ENCODE results near the gene PES1. TPM values are rescaled to one million over a fixed set of nuclear protein-coding genes. Genes with fewer than 3 reads are reported as not detected.
"Not testable (repeated sequence)": the region's sequence is repeated elsewhere in the genome, so short reads cannot be mapped to it uniquely, and the experiment has no call there.

The PES1 gene
- total RNA-seq, 2 donors from 2014 or later: 75.7 to 90.4 TPM

GRCh38 chr22:30552719-30553118, 39.0 kb downstream of the PES1 start:
- Mint-ChIP-seq H3K4me3 (no peak overlapping the region), H3K27ac (no peak overlapping the region), H3K9me3 (no peaks in the 10 kb centered on the region), H3K36me3 (ENCODE audit: insufficient read depth in 2 of 2) (no peaks in the 10 kb centered on the region), H3K27me3 (ENCODE audit: low read depth) (no peaks in the 10 kb centered on the region), H3K4me1 (ENCODE audit: low read depth) (no peaks in the 10 kb centered on the region)
- ATAC-seq (replicated peaks in 1 of 2): no peak
- no peak for DNase-seq

DNA sequence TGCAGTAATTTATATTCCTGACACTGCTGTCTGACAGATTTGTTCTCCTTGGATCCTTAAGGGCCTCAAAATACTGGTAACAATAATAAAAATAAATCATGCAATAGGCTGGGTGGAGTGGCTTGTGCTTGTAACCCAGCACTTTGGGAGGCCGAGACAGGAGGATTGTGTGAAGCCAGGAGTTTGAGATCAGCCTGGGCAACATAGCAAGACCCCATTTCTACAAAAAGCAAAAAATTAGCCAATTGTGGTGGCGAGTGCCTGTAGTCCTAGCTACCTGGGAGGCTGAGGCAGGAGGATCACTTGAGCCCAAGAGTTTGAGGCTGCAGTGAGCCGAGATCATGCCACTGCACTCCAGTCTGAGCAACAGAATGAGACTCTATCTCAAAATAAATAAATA, 39.9 kb downstream of the PES1 start:
- H3K4me1 Mint-ChIP-seq (ENCODE audit: low read depth); DNase-seq; H3K9me3 Mint-ChIP-seq; H3K4me3 Mint-ChIP-seq; H3K36me3 Mint-ChIP-seq (ENCODE audit: insufficient read depth in 2 of 2); H3K27me3 Mint-ChIP-seq (ENCODE audit: low read depth); H3K27ac Mint-ChIP-seq; ATAC-seq (replicated peaks in 1 of 2): not testable (repeated sequence)

GRCh38 chr22:30547188-30547587, 44.5 kb downstream of the PES1 start:
- no peaks in the 10 kb centered on the region for H3K36me3 Mint-ChIP-seq (ENCODE audit: insufficient read depth in 2 of 2)
- no peak for ATAC-seq (replicated peaks in 1 of 2)
- no peaks in the 10 kb centered on the region for H3K9me3 Mint-ChIP-seq
- no peak for DNase-seq
- no peak overlapping the region for H3K4me3 Mint-ChIP-seq
- peaks cover 21% of the 10 kb centered on the region for H3K27me3 Mint-ChIP-seq (ENCODE audit: low read depth)
- H3K4me1 Mint-ChIP-seq (ENCODE audit: low read depth): no peaks in the 10 kb centered on the region
- no peak overlapping the region for H3K27ac Mint-ChIP-seq

GRCh38 chr22:30546616-30547015, 45.1 kb downstream of the PES1 start, which contains the start of gene SEC14L6:
TSS of gene SEC14L6 (minus strand) at chr22:30546741. CDS start at chr22:30546682, 59 bp downstream.
- Mint-ChIP-seq H3K4me3 (no peak within 1 kb of the TSS), H3K27me3 (ENCODE audit: low read depth) (peaks cover 21% of the 10 kb centered on the region), H3K4me1 (ENCODE audit: low read depth) (no peaks in the 10 kb centered on the region), H3K36me3 (ENCODE audit: insufficient read depth in 2 of 2) (no peaks in the 10 kb centered on the region), H3K9me3 (no peaks in the 10 kb centered on the region), H3K27ac (no peak within 1 kb of the TSS)
- no peak for ATAC-seq (replicated peaks in 1 of 2)
- no peak for DNase-seq

- H3K4me3 Mint-ChIP-seq: no peak overlapping the region
- H3K27me3 Mint-ChIP-seq (ENCODE audit: low read depth): peaks cover 34% of the 10 kb centered on the region
- DNase-seq (no peak), ATAC-seq (replicated peaks in 1 of 2) (no peak)
- no peaks in the 10 kb centered on the region for H3K9me3 Mint-ChIP-seq
- no peak overlapping the region for H3K27ac Mint-ChIP-seq
- no peaks in the 10 kb centered on the region for H3K36me3 Mint-ChIP-seq (ENCODE audit: insufficient read depth in 2 of 2)
- no peaks in the 10 kb centered on the region for H3K4me1 Mint-ChIP-seq (ENCODE audit: low read depth)
Measured at GRCh38 chr22:30542811-30543188, 48.9 kb downstream of the PES1 start.

- ATAC-seq (replicated peaks in 1 of 2): peak in 1 of 2 donors; percentile 19
- H3K36me3 Mint-ChIP-seq (ENCODE audit: insufficient read depth in 2 of 2): no peaks in the 10 kb centered on the region
- no peaks in the 10 kb centered on the region for H3K9me3 Mint-ChIP-seq
- H3K27me3 Mint-ChIP-seq (ENCODE audit: low read depth): peaks cover 34% of the 10 kb centered on the region
- H3K4me3 Mint-ChIP-seq: no peak overlapping the region
- no peaks in the 10 kb centered on the region for H3K4me1 Mint-ChIP-seq (ENCODE audit: low read depth)
- H3K27ac Mint-ChIP-seq: no peak overlapping the region
- DNase-seq: no peak
Measured at GRCh38 chr22:30541961-30542810, 49.5 kb downstream of the PES1 start.

DNA sequence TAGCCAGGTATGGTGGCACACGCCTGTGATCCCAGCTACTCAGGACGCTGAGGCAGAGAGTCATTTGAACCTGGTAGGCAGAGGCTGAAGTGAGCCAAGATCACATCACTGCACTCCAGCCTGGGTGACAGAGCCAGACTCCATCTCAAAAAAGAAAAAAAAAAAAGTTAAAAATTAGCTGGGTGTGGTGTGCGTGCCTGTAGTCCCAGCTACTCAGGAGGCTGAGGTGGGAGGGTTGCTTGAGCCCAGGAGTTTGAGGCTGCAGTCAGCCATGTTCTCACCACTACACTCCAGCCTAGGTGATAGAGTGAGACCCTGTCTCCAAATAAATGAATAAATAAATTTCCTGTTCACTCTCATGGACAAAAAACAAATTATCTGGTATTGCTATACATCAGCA, 50.2 kb downstream of the PES1 start:
- not testable (repeated sequence) for ATAC-seq (replicated peaks in 1 of 2); H3K36me3 Mint-ChIP-seq (ENCODE audit: insufficient read depth in 2 of 2); H3K27ac Mint-ChIP-seq; DNase-seq; H3K4me1 Mint-ChIP-seq (ENCODE audit: low read depth); H3K4me3 Mint-ChIP-seq; H3K9me3 Mint-ChIP-seq
- peaks cover 34% of the 10 kb centered on the region for H3K27me3 Mint-ChIP-seq (ENCODE audit: low read depth)

DNA sequence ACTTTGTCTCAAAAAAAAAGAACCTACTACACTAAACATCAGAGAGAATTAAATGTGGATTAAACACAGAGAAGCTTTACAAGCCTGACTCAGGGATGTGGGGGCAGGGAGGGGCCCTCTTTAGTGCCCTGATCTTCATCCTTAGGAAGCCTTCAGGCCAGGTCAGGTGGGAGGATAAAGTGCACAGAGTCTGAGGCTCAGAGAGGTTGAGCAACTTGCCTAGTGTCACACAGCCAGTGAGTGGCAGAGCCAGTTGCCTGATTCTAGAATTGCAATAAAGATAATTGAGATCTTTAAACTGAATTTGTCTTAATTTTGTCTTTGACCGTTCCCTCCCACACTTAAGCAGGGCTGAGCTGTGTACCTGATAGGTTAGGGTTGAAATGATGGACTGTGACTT, 52.3 kb downstream of the PES1 start:
- H3K4me3 Mint-ChIP-seq: no peak overlapping the region
- H3K36me3 Mint-ChIP-seq (ENCODE audit: insufficient read depth in 2 of 2): no peaks in the 10 kb centered on the region
- ATAC-seq (replicated peaks in 1 of 2) (no peak), DNase-seq (no peak)
- H3K4me1 Mint-ChIP-seq (ENCODE audit: low read depth): no peaks in the 10 kb centered on the region
- H3K27me3 Mint-ChIP-seq (ENCODE audit: low read depth): peaks cover 26% of the 10 kb centered on the region
- H3K27ac Mint-ChIP-seq: no peak overlapping the region
- no peaks in the 10 kb centered on the region for H3K9me3 Mint-ChIP-seq

DNA sequence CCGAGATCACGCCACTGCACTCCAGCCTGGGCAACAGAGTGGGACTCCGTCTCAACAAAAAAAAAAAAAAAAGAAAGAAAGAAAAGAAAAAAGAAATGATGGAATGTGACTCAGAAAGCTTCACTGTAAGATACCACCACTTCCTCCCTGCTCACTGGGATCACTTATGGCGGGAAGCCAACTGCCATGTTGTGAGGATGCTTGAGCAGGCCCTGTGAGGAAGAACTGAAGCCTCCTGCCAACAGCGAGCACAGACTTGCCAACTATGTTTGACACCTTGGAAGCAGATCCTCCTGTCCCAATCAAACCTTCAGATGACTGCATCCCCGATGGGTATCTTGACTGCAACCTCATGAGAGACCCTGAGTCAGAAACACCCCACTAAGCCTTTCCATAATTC, 53.4 kb downstream of the PES1 start:
- no peak overlapping the region for H3K4me3 Mint-ChIP-seq
- no peak for ATAC-seq (replicated peaks in 1 of 2)
- H3K27me3 Mint-ChIP-seq (ENCODE audit: low read depth): peaks cover 20% of the 10 kb centered on the region
- H3K36me3 Mint-ChIP-seq (ENCODE audit: insufficient read depth in 2 of 2): no peaks in the 10 kb centered on the region
- H3K27ac Mint-ChIP-seq: no peak overlapping the region
- no peak for DNase-seq
- no peaks in the 10 kb centered on the region for H3K9me3 Mint-ChIP-seq
- H3K4me1 Mint-ChIP-seq (ENCODE audit: low read depth): no peaks in the 10 kb centered on the region

DNA sequence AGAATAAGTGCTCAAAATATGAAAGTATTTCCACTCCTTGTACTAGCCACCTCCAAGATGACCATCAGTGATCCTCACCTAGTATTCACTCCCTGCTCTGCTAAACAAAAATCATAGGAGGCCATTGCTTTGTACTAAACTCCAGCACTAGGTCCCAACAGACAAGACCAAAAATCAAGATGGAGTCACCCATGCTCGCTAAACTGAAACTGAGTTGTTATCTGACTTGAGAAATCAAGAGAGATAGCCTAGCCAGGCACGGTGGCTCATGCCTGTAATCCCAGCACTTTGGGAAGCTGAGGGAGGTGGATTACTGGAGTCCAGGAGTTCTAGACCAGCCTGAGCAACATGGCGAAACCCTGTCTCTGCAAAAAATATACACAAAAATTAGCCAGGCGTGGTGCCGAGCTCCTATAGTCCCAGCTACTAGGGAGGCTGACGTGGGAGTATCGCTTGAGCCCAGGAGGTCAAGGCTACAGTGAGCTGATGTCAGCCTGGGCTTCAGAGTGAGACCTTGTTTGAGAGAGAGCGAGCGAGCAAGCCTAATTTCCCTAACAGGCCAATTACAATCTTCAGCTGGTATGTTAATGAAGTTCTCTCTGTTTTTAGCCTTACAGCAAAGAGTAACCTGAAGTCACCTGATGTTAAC, 54.5 kb downstream of the PES1 start:
- H3K9me3 Mint-ChIP-seq: no peaks in the 10 kb centered on the region
- no peak overlapping the region for H3K4me3 Mint-ChIP-seq
- no peaks in the 10 kb centered on the region for H3K36me3 Mint-ChIP-seq (ENCODE audit: insufficient read depth in 2 of 2)
- DNase-seq (no peak), ATAC-seq (replicated peaks in 1 of 2) (no peak)
- no peaks in the 10 kb centered on the region for H3K4me1 Mint-ChIP-seq (ENCODE audit: low read depth)
- no peak overlapping the region for H3K27ac Mint-ChIP-seq
- peaks cover 13% of the 10 kb centered on the region for H3K27me3 Mint-ChIP-seq (ENCODE audit: low read depth)

DNA sequence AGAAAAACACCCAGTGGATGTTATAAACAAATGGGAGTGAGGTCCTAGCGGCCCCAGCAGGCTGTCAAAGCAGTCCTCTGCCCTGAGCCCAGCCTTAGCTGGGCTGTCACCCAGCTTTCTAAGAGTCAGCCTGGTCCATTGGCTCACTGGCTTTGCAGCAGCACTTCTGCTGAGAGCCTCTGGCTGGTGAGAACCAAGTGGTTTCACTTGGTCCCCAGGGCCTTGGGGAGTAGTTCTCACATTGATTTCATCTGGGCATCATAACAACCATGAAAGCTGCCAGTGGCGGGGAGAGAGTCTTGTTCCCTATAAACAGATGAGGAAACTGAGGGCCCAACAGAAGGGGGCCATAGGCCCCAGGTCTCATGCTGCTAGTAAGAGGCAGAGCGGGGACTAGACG, 56.5 kb downstream of the PES1 start:
- no peaks in the 10 kb centered on the region for H3K9me3 Mint-ChIP-seq
- no peaks in the 10 kb centered on the region for H3K36me3 Mint-ChIP-seq (ENCODE audit: insufficient read depth in 2 of 2)
- no peak for DNase-seq
- H3K27me3 Mint-ChIP-seq (ENCODE audit: low read depth): no peaks in the 10 kb centered on the region
- no peaks in the 10 kb centered on the region for H3K4me1 Mint-ChIP-seq (ENCODE audit: low read depth)
- no peak overlapping the region for H3K27ac Mint-ChIP-seq
- ATAC-seq (replicated peaks in 1 of 2): no peak
- H3K4me3 Mint-ChIP-seq: no peak overlapping the region

DNA sequence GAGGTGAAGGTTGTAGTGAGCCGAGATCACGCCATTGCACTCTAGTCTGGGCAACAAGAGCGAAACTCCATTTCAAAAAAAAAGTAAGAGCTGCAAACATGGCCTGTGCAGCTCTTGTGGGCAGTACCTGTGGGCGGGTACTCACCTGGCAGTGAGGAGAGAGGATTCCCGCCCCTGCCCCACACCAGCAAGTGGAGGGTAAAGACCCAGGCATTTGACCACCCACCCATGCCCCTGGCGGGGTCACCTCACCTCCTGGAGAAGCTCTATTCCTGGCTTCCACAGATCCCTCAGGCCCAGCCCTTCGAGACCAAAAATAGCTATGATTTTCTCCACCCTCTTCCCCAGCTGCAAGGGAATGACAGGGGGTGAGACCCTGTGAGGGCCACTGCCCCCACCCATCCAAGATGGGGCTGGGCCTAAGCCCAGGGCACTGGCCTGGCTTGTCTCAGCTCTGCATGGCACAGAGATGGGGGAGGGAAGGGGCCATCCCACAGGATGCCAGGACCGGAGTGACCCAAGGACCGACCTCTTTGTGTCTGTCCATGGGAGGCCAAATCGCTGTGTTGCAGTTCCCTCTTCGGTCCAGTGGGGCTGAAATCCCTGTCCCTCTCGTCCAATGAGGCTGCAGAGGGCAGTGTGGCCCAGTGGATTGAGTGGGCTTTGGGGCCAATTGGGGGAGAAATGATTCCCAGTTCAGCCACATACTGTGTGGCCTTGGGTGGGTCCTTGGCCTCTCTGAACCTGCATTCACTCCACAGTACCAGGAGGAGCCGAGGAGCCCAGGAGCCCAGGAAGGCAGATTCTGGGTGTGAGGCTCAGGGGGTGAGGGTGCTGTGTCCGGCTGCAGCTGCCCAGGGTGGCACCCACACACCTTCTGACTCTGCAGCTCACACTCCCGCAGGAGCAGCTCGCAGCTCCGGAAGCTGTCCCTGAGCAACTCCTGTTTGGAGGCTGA, 59.8 kb downstream of the PES1 start:
- Mint-ChIP-seq H3K4me1 (ENCODE audit: low read depth) (no peaks in the 10 kb centered on the region), H3K36me3 (ENCODE audit: insufficient read depth in 2 of 2) (no peaks in the 10 kb centered on the region), H3K4me3 (no peak overlapping the region), H3K27me3 (ENCODE audit: low read depth) (no peaks in the 10 kb centered on the region), H3K27ac (no peak overlapping the region), H3K9me3 (no peaks in the 10 kb centered on the region)
- ATAC-seq (replicated peaks in 1 of 2) (no peak), DNase-seq (no peak)

GRCh38 chr22:30526656-30527055, 65.1 kb downstream of the PES1 start:
- Mint-ChIP-seq H3K9me3 (no peaks in the 10 kb centered on the region), H3K27ac (no peak overlapping the region), H3K27me3 (ENCODE audit: low read depth) (no peaks in the 10 kb centered on the region), H3K36me3 (ENCODE audit: insufficient read depth in 2 of 2) (no peaks in the 10 kb centered on the region), H3K4me1 (ENCODE audit: low read depth) (no peaks in the 10 kb centered on the region), H3K4me3 (no peak overlapping the region)
- no peak for ATAC-seq (replicated peaks in 1 of 2)
- DNase-seq: no peak
